Tibial nerve (tissue), 4 donors: ENCODE data around the gene ZNF548. TPM values are rescaled to one million over a fixed set of nuclear protein-coding genes. Genes with fewer than 3 reads are reported as not detected.

Experiments used
- DNase-seq, 2 donors: peaks; one replicate each; pipeline ENCODE4 v3.0.0-alpha.2; 2019; ENCODE audit warnings: low spot score in 2 of 2
- H3K27ac ChIP-seq, 4 donors: fragments of 200-600 bp; sonication (generic) in 3 of 4; one replicate each; pipeline ENCODE4 v1.5.1; 2017 to 2019; ENCODE audit warnings: mild to moderate bottlenecking in 1 of 4
- H3K27me3 ChIP-seq, 2 donors: fragments of 200-600 bp; sonication (generic) in 1 of 2; one replicate each; pipeline versions ENCODE4 v1.5.1 to v1.6.0; 2017 to 2019
- H3K36me3 ChIP-seq, 3 donors: fragments of 200-600 bp; sonication (generic); one replicate each; pipeline ENCODE4 v1.5.1; 2018 to 2019
- H3K4me1 ChIP-seq, 4 donors: fragments of 200-600 bp; sonication (generic) in 3 of 4; one replicate each; pipeline ENCODE4 v1.5.1; 2017 to 2019
- H3K4me3 ChIP-seq, 4 donors: fragments of 200-600 bp; sonication (generic) in 3 of 4; one replicate each; pipeline ENCODE4 v1.5.1; 2017 to 2019; ENCODE audit warnings: mild to moderate bottlenecking in 1 of 4, moderate library complexity in 1 of 4
- H3K9me3 ChIP-seq, 4 donors: fragments of 200-600 bp; sonication (generic) in 3 of 4; one replicate each; pipeline ENCODE4 v1.5.1; 2017 to 2019
- EP300 ChIP-seq, 2 donors: sonication (generic); formaldehyde crosslinking; IDR thresholded peaks; one replicate each; pipeline ENCODE4 v1.6.1; 2017; ENCODE audit warnings: antibody characterized with exemption in 2 of 2, mild to moderate bottlenecking in 1 of 2
- POLR2A ChIP-seq, 2 donors: fragments of 450-650 bp; IDR thresholded peaks; one replicate each; pipeline ENCODE4 v1.6.1; 2017; ENCODE audit warnings: antibody characterized with exemption in 2 of 2, mild to moderate bottlenecking in 2 of 2, moderate library complexity in 2 of 2
- WGBS, 2 donors: methylation state at CpG; one replicate each; pipeline ENCODE4 v1.1.5; 2018; 5-methylcytosine and 5-hydroxymethylcytosine counted together
- total RNA-seq, 4 donors: library from RNA; depleted of rRNA; stranded (reverse); fragments of >200 nt; gene quantifications; one replicate each; pipeline ENCODE4 v1.1.0, GENCODE V29; 2016
- TF ChIP-seq, protein P1 (sequence below), 5 experiments: fragments of 200-600 bp in 3 of 5; fragments of 450-650 bp in 2 of 5; sonication (generic) in 3 of 5; IDR thresholded peaks; one replicate each; pipeline ENCODE4 v1.5.1; 2016 to 2019; ENCODE audit warnings: antibody characterized with exemption in 5 of 5, mild to moderate bottlenecking in 3 of 5, moderate library complexity in 2 of 5

ZNF548 gene
- total RNA-seq, 4 donors from 2014 or later: 19.8 to 40.0 (median 31.2) TPM

DNA sequence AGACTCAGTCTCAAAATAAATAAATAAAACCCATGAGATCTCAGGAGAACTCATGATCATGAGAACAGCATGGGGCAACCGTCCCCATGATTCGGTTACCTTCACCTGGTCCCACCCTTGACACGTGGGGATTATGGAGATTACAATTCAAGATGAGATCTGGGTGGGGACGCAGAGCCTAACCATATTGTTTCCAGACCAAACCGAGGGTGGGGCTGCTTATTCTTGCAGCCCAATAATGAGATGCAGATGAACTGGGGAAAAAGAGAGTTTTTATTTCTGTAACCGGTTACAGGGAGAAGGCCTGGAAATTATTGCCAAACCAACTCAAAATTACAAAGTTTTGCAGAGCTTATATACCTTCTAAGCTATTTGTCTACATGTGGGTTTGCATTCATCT is 13.5 kb upstream of the ZNF548 start:
- Histone ChIP-seq H3K27ac (no peak overlapping the region), H3K9me3 (peaks cover 0 to 83% (median 23%) of the 10 kb centered on the region in 4 donors), H3K4me3 (no peak overlapping the region), H3K27me3 (no peaks in the 10 kb centered on the region), H3K36me3 (peaks cover 0 to 79% (median 13%) of the 10 kb centered on the region in 3 donors), H3K4me1 (no peaks in the 10 kb centered on the region)
- 87 to 93% methylated on average over 6 of the region's 6 CpGs for WGBS, 2 donors
- TF ChIP-seq EP300 (IDR thresholded peaks at IDR 0.05): no peak
- TF ChIP-seq, protein P1, sequence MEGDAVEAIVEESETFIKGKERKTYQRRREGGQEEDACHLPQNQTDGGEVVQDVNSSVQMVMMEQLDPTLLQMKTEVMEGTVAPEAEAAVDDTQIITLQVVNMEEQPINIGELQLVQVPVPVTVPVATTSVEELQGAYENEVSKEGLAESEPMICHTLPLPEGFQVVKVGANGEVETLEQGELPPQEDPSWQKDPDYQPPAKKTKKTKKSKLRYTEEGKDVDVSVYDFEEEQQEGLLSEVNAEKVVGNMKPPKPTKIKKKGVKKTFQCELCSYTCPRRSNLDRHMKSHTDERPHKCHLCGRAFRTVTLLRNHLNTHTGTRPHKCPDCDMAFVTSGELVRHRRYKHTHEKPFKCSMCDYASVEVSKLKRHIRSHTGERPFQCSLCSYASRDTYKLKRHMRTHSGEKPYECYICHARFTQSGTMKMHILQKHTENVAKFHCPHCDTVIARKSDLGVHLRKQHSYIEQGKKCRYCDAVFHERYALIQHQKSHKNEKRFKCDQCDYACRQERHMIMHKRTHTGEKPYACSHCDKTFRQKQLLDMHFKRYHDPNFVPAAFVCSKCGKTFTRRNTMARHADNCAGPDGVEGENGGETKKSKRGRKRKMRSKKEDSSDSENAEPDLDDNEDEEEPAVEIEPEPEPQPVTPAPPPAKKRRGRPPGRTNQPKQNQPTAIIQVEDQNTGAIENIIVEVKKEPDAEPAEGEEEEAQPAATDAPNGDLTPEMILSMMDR (IDR thresholded peaks at IDR 0.05): no peak
- no peak for TF ChIP-seq POLR2A (IDR thresholded peaks at IDR 0.05)
- DNase-seq: no peak

DNA sequence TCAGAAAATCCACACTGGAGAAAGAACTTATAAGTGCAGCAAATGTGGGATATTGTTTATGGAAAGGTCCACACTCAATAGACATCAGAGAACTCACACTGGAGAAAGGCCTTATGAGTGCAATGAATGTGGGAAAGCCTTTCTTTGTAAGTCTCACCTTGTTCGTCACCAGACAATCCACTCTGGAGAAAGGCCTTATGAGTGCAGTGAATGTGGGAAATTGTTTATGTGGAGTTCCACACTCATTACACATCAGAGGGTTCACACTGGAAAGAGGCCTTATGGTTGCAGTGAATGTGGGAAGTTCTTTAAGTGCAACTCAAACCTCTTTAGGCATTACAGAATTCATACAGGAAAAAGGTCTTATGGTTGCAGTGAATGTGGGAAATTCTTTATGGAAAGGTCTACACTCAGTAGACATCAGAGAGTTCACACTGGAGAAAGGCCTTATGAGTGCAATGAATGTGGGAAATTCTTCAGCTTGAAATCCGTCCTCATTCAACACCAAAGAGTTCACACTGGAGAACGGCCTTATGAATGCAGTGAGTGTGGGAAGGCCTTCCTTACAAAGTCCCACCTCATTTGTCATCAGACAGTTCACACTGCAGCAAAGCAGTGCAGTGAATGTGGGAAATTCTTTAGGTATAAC is 12.0 kb upstream of the ZNF548 start:
- peaks cover 0 to 80% (median 23%) of the 10 kb centered on the region in 4 donors for H3K9me3 ChIP-seq
- DNase-seq: no peak
- no peak overlapping the region for H3K4me3 ChIP-seq
- H3K36me3 ChIP-seq: peaks cover 0 to 64% (median 13%) of the 10 kb centered on the region in 3 donors
- no peaks in the 10 kb centered on the region for H3K4me1 ChIP-seq
- no peak overlapping the region for H3K27ac ChIP-seq
- TF ChIP-seq EP300 (IDR thresholded peaks at IDR 0.05): no peak
- TF ChIP-seq POLR2A (IDR thresholded peaks at IDR 0.05): no peak
- TF ChIP-seq, protein P1 (IDR thresholded peaks at IDR 0.05): no peak
- H3K27me3 ChIP-seq: no peaks in the 10 kb centered on the region
- 91 to 98% methylated on average over 3 of the region's 3 CpGs for WGBS, 2 donors

DNA sequence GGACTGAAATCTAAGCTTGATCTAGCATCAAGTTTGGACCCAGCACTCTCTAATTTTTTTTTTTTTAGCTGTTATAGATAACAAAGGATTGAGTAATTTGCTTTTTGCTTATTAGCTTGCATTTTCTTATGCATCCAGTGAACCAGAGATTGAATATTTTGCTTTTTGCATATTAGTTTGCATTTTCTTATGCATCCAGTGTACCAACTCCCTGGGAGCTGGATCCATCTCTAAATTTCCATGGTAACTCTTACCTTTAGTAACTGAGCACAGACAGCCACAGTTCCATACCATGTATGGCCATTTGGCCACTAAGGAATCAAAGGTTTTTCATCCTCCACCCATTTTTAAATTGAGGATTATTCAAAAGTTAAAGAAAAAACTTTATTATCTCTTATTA is 8.7 kb upstream of the ZNF548 start:
- no peaks in the 10 kb centered on the region for H3K4me1 ChIP-seq
- DNase-seq: no peak
- H3K4me3 ChIP-seq: no peak overlapping the region
- no peak overlapping the region for H3K27ac ChIP-seq
- peaks cover 0 to 31% (median 5%) of the 10 kb centered on the region in 3 donors for H3K36me3 ChIP-seq
- TF ChIP-seq, protein P1 (IDR thresholded peaks at IDR 0.05): no peak
- no peak for TF ChIP-seq POLR2A (IDR thresholded peaks at IDR 0.05)
- no peak for TF ChIP-seq EP300 (IDR thresholded peaks at IDR 0.05)
- H3K9me3 ChIP-seq: peaks cover 0 to 52% (median 19%) of the 10 kb centered on the region in 4 donors
- no peaks in the 10 kb centered on the region for H3K27me3 ChIP-seq

DNA sequence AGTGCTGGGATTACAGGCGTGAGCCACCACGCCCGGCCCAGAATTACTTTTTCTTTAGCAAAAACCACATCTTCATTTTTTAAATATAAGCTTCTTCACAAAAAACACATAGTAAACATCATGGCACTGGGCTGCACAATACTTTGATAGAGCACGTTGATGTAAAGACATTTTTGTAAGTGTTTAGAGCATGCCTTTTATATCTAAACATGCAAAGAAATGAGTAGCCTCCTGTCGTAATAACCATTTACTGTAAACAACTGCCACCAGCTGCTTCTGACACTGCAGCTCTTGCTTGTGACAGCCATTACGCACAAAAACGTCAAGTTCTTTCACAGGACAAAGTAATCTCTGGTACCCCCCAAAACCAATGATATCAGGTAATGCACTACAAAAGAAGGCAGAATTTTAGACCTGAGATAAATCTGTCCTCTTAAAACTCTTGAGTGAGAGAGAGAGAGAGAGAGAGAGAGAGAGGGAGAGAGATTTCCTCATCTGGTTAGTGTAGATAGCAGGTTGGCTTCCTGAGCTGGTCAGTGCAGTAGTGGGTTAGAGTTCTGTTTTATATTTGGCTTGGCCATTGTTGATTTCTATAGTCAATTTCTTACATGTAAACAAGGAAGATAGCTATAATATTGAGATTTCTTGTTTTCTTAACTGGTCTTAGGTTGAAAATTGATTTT is 6.7 kb upstream of the ZNF548 start:
- Histone ChIP-seq H3K36me3 (peaks cover 0 to 11% (median 0%) of the 10 kb centered on the region in 3 donors), H3K4me3 (no peak overlapping the region), H3K27me3 (no peaks in the 10 kb centered on the region), H3K4me1 (no peaks in the 10 kb centered on the region), H3K27ac (no peak overlapping the region), H3K9me3 (peaks cover 0 to 31% (median 8%) of the 10 kb centered on the region in 4 donors)
- TF ChIP-seq POLR2A (IDR thresholded peaks at IDR 0.05) (no peak), EP300 (IDR thresholded peaks at IDR 0.05) (no peak)
- TF ChIP-seq, protein P1 (IDR thresholded peaks at IDR 0.05): no peak
- no peak for DNase-seq
- 86% methylated on average over 7 of the region's 7 CpGs for WGBS, 2 donors

DNA sequence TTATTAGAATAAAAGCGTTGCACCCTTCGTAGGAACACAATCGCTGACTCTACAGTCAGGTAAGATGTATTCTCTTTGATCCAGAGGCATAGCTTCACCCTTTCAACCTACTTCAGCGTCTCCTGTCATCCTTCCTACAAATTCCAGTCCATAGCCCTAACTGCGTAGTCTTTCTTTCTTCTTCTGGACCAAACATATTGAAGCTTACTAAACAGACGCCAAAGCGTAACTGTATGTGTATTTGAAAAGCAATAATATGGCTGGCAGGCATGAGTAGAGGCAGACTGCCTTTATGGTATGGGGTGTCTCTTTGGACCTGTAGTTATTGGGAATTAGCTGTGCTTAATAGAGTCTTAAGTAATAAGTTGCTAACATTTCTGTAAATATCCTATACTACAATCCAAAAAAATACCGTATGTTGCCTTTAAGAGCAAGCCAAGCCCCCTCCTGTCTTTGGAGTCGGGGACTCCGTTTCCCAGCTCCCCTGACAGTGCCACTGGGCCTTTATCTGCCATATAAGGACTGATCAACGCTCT is 392 bp upstream of the ZNF548 start:
- Histone ChIP-seq H3K36me3 (peaks cover 0 to 29% (median 0%) of the 10 kb centered on the region in 3 donors), H3K4me3 (peak overlapping the region; percentile 50 to 77 (median 74)), H3K27ac (peak overlapping the region; percentile 72 to 98 (median 87)), H3K27me3 (no peaks in the 10 kb centered on the region), H3K4me1 (peaks cover 0 to 20% (median 6%) of the 10 kb centered on the region in 4 donors), H3K9me3 (peaks cover 0 to 29% (median 3%) of the 10 kb centered on the region in 4 donors)
- TF ChIP-seq POLR2A (IDR thresholded peaks at IDR 0.05): no peak
- TF ChIP-seq, protein P1 (IDR thresholded peaks at IDR 0.05): no peak
- TF ChIP-seq EP300 (IDR thresholded peaks at IDR 0.05): no peak
- 55 to 57% methylated on average over 11 of the region's 11 CpGs for WGBS, 2 donors
- no peak for DNase-seq
